MCF 10A (cell line): ENCODE data around the gene FBXL3. TPM values are rescaled to one million over a fixed set of nuclear protein-coding genes. Genes with fewer than 3 reads are reported as not detected.
"Not testable (repeated sequence)": the region's sequence is repeated elsewhere in the genome, so short reads cannot be mapped to it uniquely, and the experiment has no call there.

Experiments used
- BruUV-seq: library from RNA; stranded (reverse); fragments of 400-500 nt; replicated peaks from 2 replicates; lab custom pipeline; 2021; lab: Mats Ljungman, UMichigan
- CTCF ChIA-PET: fragments of 300-600 bp; sonication (Branson Sonifier 250); formaldehyde crosslinking; extraction: SDS; loops from one replicate; lab custom pipeline; 2021; ENCODE audit warnings: antibody characterized with exemption, inconsistent platforms; lab: Yijun Ruan, JAX
- POLR2A ChIA-PET: fragments of 300-600, 350-650 bp; sonication (Branson Sonifier 250); formaldehyde crosslinking; extraction: SDS; loops from one replicate; lab custom pipeline; 2020; ENCODE audit warnings: antibody characterized with exemption, inconsistent platforms; lab: Yijun Ruan, JAX
- DNase-seq: peaks from one replicate; pipeline ENCODE4 v3.0.0-alpha.2; 2018; ENCODE audit not compliant: unreplicated experiment
- H3K27ac Mint-ChIP-seq: one replicate; pipeline ENCODE4 v1.8.0; 2022; ENCODE audit warnings: mild to moderate bottlenecking, low read depth, mixed read lengths; ENCODE audit not compliant: unreplicated experiment
- H3K27me3 Mint-ChIP-seq: one replicate; pipeline ENCODE4 v1.8.0; 2022; ENCODE audit warnings: mixed read lengths; ENCODE audit not compliant: insufficient read depth, unreplicated experiment
- H3K36me3 Mint-ChIP-seq: one replicate; pipeline ENCODE4 v1.8.0; 2022; ENCODE audit warnings: mild to moderate bottlenecking, moderate library complexity, mixed read lengths; ENCODE audit not compliant: insufficient read depth, unreplicated experiment
- H3K4me1 Mint-ChIP-seq: one replicate; pipeline ENCODE4 v1.8.0; 2022; ENCODE audit warnings: mixed read lengths; ENCODE audit not compliant: insufficient read depth, unreplicated experiment
- H3K4me3 Mint-ChIP-seq: one replicate; pipeline ENCODE4 v1.8.0; 2022; ENCODE audit warnings: mild to moderate bottlenecking, moderate library complexity, mixed read lengths; ENCODE audit not compliant: unreplicated experiment
- H3K9me3 Mint-ChIP-seq: one replicate; pipeline ENCODE4 v1.8.0; 2022; ENCODE audit warnings: mixed read lengths; ENCODE audit not compliant: unreplicated experiment
- CTCF ChIP-seq: fragments of 200-600 bp; IDR thresholded peaks from one replicate; pipeline ENCODE4 v1.8.0; 2022; ENCODE audit warnings: antibody characterized with exemption, mild to moderate bottlenecking; ENCODE audit not compliant: unreplicated experiment
- intact Hi-C: fragments of 100-400 bp; cut with micrococcal nuclease; formaldehyde crosslinking; loops from 2 replicates; pipeline ENCODE4 v1.14.1; 2022
- total RNA-seq: library from RNA; stranded (reverse); gene quantifications from 2 replicates; pipeline ENCODE4 v1.2.3, GENCODE V29; 2022

The FBXL3 gene
- total RNA-seq, 1 experiment from 2014 or later = 34.9 TPM

GRCh38 chr13:77016251-77016812, 10.6 kb downstream of the FBXL3 start:
- no peak overlapping the region for H3K4me3 Mint-ChIP-seq
- intact Hi-C loops = no loop called here
- H3K27me3 Mint-ChIP-seq = no peaks in the 10 kb centered on the region
- POLR2A ChIA-PET = interaction anchor here (0.6 to 2.0 kb wide), 4 partner anchors 10 to 690 kb away, joined by 4 to 13 read pairs (median 5); partner anchors contain the start of gene FBXL3
- H3K27ac Mint-ChIP-seq = no peak overlapping the region
- H3K36me3 Mint-ChIP-seq = peaks cover 66% of the 10 kb centered on the region
- peaks cover 9% of the 10 kb centered on the region for H3K4me1 Mint-ChIP-seq
- TF ChIP-seq CTCF = no peak
- CTCF ChIA-PET = interaction anchor here (0.6 to 4.0 kb wide), 7 partner anchors 8 to 986 kb away, joined by 3 to 38 read pairs (median 3); no protein-coding TSS in a partner anchor
- no peak for DNase-seq
- BruUV-seq = no TSS peak
- H3K9me3 Mint-ChIP-seq = no peaks in the 10 kb centered on the region

- Mint-ChIP-seq H3K4me3 (no peak overlapping the region), H3K36me3 (peaks cover 74% of the 10 kb centered on the region), H3K27me3 (no peaks in the 10 kb centered on the region), H3K27ac (no peak overlapping the region), H3K4me1 (peaks cover 9% of the 10 kb centered on the region), H3K9me3 (no peaks in the 10 kb centered on the region)
- ChIA-PET CTCF (interaction anchor here (0.8 to 2.6 kb wide), 3 partner anchors 11 to 1328 kb away, joined by 3 to 26 read pairs (median 4); no protein-coding TSS in a partner anchor), POLR2A (interaction anchor here (0.8 to 1.0 kb wide), 3 partner anchors 10 to 18 kb away, joined by 3 to 6 read pairs (median 4); partner anchors contain the start of gene FBXL3)
- TF ChIP-seq CTCF = no peak
- no TSS peak for BruUV-seq
- intact Hi-C loops = no loop called here
- DNase-seq = no peak
Measured at GRCh38 chr13:77014906-77015685, 11.9 kb downstream of the FBXL3 start.

GRCh38 chr13:77013853-77014542, 13.0 kb downstream of the FBXL3 start:
- H3K4me3 Mint-ChIP-seq = no peak overlapping the region
- intact Hi-C loops = no loop called here
- H3K27me3 Mint-ChIP-seq = no peaks in the 10 kb centered on the region
- peaks cover 84% of the 10 kb centered on the region for H3K36me3 Mint-ChIP-seq
- no peak for TF ChIP-seq CTCF
- CTCF ChIA-PET = interaction anchor here (0.7 to 2.6 kb wide), 2 partner anchors 12 to 1645 kb away, joined by 3 to 26 read pairs; no protein-coding TSS in a partner anchor
- peaks cover 9% of the 10 kb centered on the region for H3K4me1 Mint-ChIP-seq
- POLR2A ChIA-PET = interaction anchor here (0.8 to 1.9 kb wide), 5 partner anchors 11 to 22 kb away, joined by 3 to 6 read pairs (median 4); partner anchors contain the start of genes CLN5 and FBXL3
- no peaks in the 10 kb centered on the region for H3K9me3 Mint-ChIP-seq
- no peak overlapping the region for H3K27ac Mint-ChIP-seq
- DNase-seq = no peak
- BruUV-seq = no TSS peak

GRCh38 chr13:77009719-77010118, 17.2 kb downstream of the FBXL3 start:
- POLR2A ChIA-PET, H3K27me3 Mint-ChIP-seq, BruUV-seq, H3K4me1 Mint-ChIP-seq, H3K9me3 Mint-ChIP-seq, H3K4me3 Mint-ChIP-seq, intact Hi-C loops, DNase-seq, H3K27ac Mint-ChIP-seq: not testable (repeated sequence)
- peaks cover 74% of the 10 kb centered on the region for H3K36me3 Mint-ChIP-seq
- CTCF ChIA-PET = interaction anchor here (1.4 kb wide), 1 partner anchor 8 kb away, joined by 4 read pairs; no protein-coding TSS in a partner anchor
